Testis (tissue), 2 donors: ENCODE measurements around the gene SERPINA12.

Source experiments
- CTCF ChIP-seq, 3 experiments: fragments of 450-650 bp in 2 of 3; fragments of 200-600 bp in 1 of 3; sonication (generic) in 1 of 3; IDR thresholded peaks; one replicate each; pipeline ENCODE4 v1.5.1; 2016 to 2019; ENCODE audit warnings: antibody characterized with exemption in 3 of 3, mild to moderate bottlenecking in 2 of 3, moderate library complexity in 1 of 3
- POLR2A ChIP-seq: fragments of 450-650 bp; IDR thresholded peaks from one replicate; pipeline ENCODE4 v1.6.1; 2017; ENCODE audit warnings: antibody characterized with exemption, mild to moderate bottlenecking, moderate library complexity

DNA sequence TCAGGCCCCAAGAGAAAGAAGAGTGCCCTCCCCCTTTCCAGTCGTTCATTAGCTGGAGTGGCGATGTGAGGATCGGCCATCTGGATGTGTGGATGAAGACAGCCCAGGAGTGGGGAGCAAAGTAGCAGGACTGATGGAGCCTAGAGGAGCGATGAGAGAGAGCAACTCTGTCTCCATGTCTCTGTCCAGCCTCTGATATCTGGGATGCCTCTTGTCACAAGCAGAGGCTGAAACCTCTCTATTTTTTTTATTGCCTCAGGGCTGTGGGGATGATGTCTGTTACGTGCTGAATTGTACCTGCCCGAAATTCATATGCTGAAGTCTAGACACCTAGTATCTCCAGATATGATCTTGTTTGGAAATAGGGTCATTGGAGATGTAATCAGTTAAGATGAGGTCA is 59.3 kb downstream of the SERPINA12 start:
- TF ChIP-seq CTCF (IDR thresholded peaks at IDR 0.05) (no peak), POLR2A (no peak)
